IMR-90 (cell line): ENCODE data around the gene DACT2. TPM values are rescaled to one million over a fixed set of nuclear protein-coding genes. Genes with fewer than 3 reads are reported as not detected.

Experiments used
- ATAC-seq: fragments of 200-7000 bp; cut with Tn5 transposase; 2 replicates; pipeline ENCODE4 v1.9.1; 2020; ENCODE audit warnings: low read depth, mild to moderate bottlenecking, moderate library complexity
- BruUV-seq: library from RNA; stranded (reverse); fragments of 400-500 nt; replicated peaks from 2 replicates; lab custom pipeline; 2021; lab: Mats Ljungman, UMichigan
- CTCF ChIA-PET: fragments of 300-600 bp; formaldehyde crosslinking; extraction: SDS; loops from one replicate; lab custom pipeline; 2021; ENCODE audit warnings: antibody characterized with exemption; lab: Yijun Ruan, JAX
- POLR2A ChIA-PET: fragments of 300-600 bp; sonication (Branson Sonifier 250); formaldehyde crosslinking; loops from one replicate; lab custom pipeline; 2022; ENCODE audit warnings: antibody characterized with exemption; ENCODE audit not compliant: unreplicated experiment; lab: Charles Lee
- DNase-seq: peaks from one replicate; pipeline ENCODE4 v3.0.0; 2013
- H2AFZ ChIP-seq: replicated peaks from 2 replicates; pipeline ENCODE3; 2013; ENCODE audit warnings: low read length, mild to moderate bottlenecking; ENCODE audit not compliant: poor library complexity
- H2AK5ac ChIP-seq: 2 replicates; pipeline ENCODE4 v1.6.1; 2013; ENCODE audit warnings: low read depth, low read length, inconsistent platforms
- H2AK9ac ChIP-seq: replicated peaks from 2 replicates; pipeline ENCODE3; 2013; ENCODE audit warnings: mild to moderate bottlenecking, low read depth, low read length, moderate library complexity; ENCODE audit not compliant: poor library complexity
- H2BK120ac ChIP-seq: 2 replicates; pipeline ENCODE4 v1.6.1; 2013; ENCODE audit warnings: low read depth, low read length, inconsistent platforms
- H2BK15ac ChIP-seq: 3 replicates; pipeline ENCODE4 v1.6.1; 2013; ENCODE audit warnings: low read depth, low read length, inconsistent platforms
- H2BK20ac ChIP-seq: 2 replicates; pipeline ENCODE4 v1.6.1; 2013; ENCODE audit warnings: low read depth, mild to moderate bottlenecking, inconsistent platforms, low read length, moderate library complexity
- H2BK5ac ChIP-seq: 2 replicates; pipeline ENCODE4 v1.6.1; 2013; ENCODE audit warnings: mild to moderate bottlenecking, low read depth, low read length, inconsistent platforms; ENCODE audit not compliant: poor library complexity, severe bottlenecking
- H3K14ac ChIP-seq: replicated peaks from 2 replicates; pipeline ENCODE4 v1.6.1; 2013; ENCODE audit warnings: low read depth, low read length, inconsistent platforms
- H3K18ac ChIP-seq: 2 replicates; pipeline ENCODE4 v1.6.1; 2013; ENCODE audit warnings: low read depth, low read length, control low read depth
- H3K23ac ChIP-seq: 2 replicates; pipeline ENCODE4 v1.6.1; 2013; ENCODE audit warnings: low read depth, low read length, inconsistent platforms
- H3K27ac ChIP-seq: 2 replicates; pipeline ENCODE4 v1.5.1; 2013; ENCODE audit warnings: mild to moderate bottlenecking, control low read depth, low read length; ENCODE audit not compliant: insufficient read depth
- H3K27me3 ChIP-seq: 2 replicates; pipeline ENCODE4 v1.6.1; 2013; ENCODE audit warnings: low read length; ENCODE audit not compliant: control insufficient read depth, insufficient read depth
- H3K36me3 ChIP-seq: 2 replicates; pipeline ENCODE4 v1.6.1; 2013; ENCODE audit warnings: low read length, mixed read lengths; ENCODE audit not compliant: control insufficient read depth, insufficient read depth
- H3K4ac ChIP-seq: 2 replicates; pipeline ENCODE4 v1.6.1; 2013; ENCODE audit warnings: low read depth, low read length, inconsistent platforms
- H3K4me1 ChIP-seq: 2 replicates; pipeline ENCODE4 v1.6.1; 2013; ENCODE audit warnings: low read length, mixed read lengths; ENCODE audit not compliant: control insufficient read depth, insufficient read depth
- H3K4me2 ChIP-seq: 2 replicates; pipeline ENCODE4 v1.6.1; 2013; ENCODE audit warnings: low read depth, mild to moderate bottlenecking, control low read depth, low read length, moderate library complexity
- H3K4me3 ChIP-seq: 2 replicates; pipeline ENCODE4 v1.5.1; 2013; ENCODE audit warnings: low read depth, mild to moderate bottlenecking, control low read depth, low read length, moderate library complexity; ENCODE audit not compliant: insufficient read depth
- H3K56ac ChIP-seq: 2 replicates; pipeline ENCODE4 v1.6.1; 2013; ENCODE audit warnings: low read length, inconsistent platforms; ENCODE audit not compliant: insufficient read depth; ENCODE audit errors: extremely low read depth
- H3K79me1 ChIP-seq, 2 experiments: 2 replicates each; pipeline ENCODE4 v1.6.1; 2013; ENCODE audit warnings: low read length in 2 of 2, inconsistent platforms in 1 of 2, low read depth in 1 of 2
- H3K9ac ChIP-seq: 2 replicates; pipeline ENCODE4 v1.6.1; 2013; ENCODE audit warnings: low read depth, low read length, control low read depth
- H3K9me1 ChIP-seq: 2 replicates; pipeline ENCODE4 v1.6.1; 2013; ENCODE audit warnings: low read length, inconsistent platforms; ENCODE audit not compliant: insufficient read depth
- H3K9me3 ChIP-seq: 2 replicates; pipeline ENCODE4 v1.6.1; 2013; ENCODE audit warnings: low read length; ENCODE audit not compliant: control insufficient read depth, insufficient read depth
- H4K20me1 ChIP-seq: 2 replicates; pipeline ENCODE4 v1.6.1; 2013; ENCODE audit warnings: low read length, inconsistent platforms; ENCODE audit not compliant: insufficient read depth
- H4K5ac ChIP-seq: 2 replicates; pipeline ENCODE4 v1.6.1; 2013; ENCODE audit warnings: mild to moderate bottlenecking, low read depth, low read length, control low read depth
- H4K8ac ChIP-seq, 2 experiments: 2 replicates each; pipeline ENCODE4 v1.6.1; 2013; ENCODE audit warnings: low read depth in 2 of 2, low read length in 2 of 2, control low read depth in 1 of 2, inconsistent platforms in 1 of 2
- H4K91ac ChIP-seq: 2 replicates; pipeline ENCODE4 v1.6.1; 2013; ENCODE audit warnings: low read depth, low read length, inconsistent platforms; ENCODE audit not compliant: insufficient read depth
- BHLHE40 ChIP-seq: fragments of 150-350 bp; IDR thresholded peaks from 2 replicates; pipeline ENCODE4 v1.6.1; 2016; ENCODE audit warnings: mild to moderate bottlenecking, low read depth, low read length
- CEBPB ChIP-seq: IDR thresholded peaks from 2 replicates; pipeline ENCODE4 v1.6.1; 2012; ENCODE audit warnings: low read depth, low read length, improper control_type of control experiment
- CHD1 ChIP-seq: IDR thresholded peaks from 2 replicates; pipeline ENCODE4 v1.6.1; 2012; ENCODE audit warnings: low read depth, low read length, improper control_type of control experiment
- FOS ChIP-seq: fragments of 150-350 bp; IDR thresholded peaks from 2 replicates; pipeline ENCODE4 v1.6.1; 2016; ENCODE audit warnings: low read depth, low read length
- MAFK ChIP-seq: IDR thresholded peaks from 2 replicates; pipeline ENCODE4 v1.6.1; 2012; ENCODE audit warnings: low read depth, low read length, improper control_type of control experiment
- MAZ ChIP-seq: IDR thresholded peaks from 2 replicates; pipeline ENCODE4 v1.6.1; 2012; ENCODE audit warnings: low read depth, mild to moderate bottlenecking, low read length, improper control_type of control experiment, moderate library complexity, borderline replicate concordance
- MXI1 ChIP-seq: IDR thresholded peaks from 2 replicates; pipeline ENCODE4 v1.6.1; 2012; ENCODE audit warnings: low read depth, mild to moderate bottlenecking, low read length, moderate library complexity, borderline replicate concordance
- NFE2L2 ChIP-seq: fragments of 150-350 bp; IDR thresholded peaks from 2 replicates; pipeline ENCODE4 v1.6.1; 2016; ENCODE audit warnings: low read depth, mild to moderate bottlenecking, low read length
- POLR2A ChIP-seq: IDR thresholded peaks from 2 replicates; pipeline ENCODE4 v1.6.1; 2012; ENCODE audit warnings: mild to moderate bottlenecking, low read depth, low read length
- RAD21 ChIP-seq: IDR thresholded peaks from 2 replicates; pipeline ENCODE4 v1.6.1; 2012; ENCODE audit warnings: low read length, improper control_type of control experiment
- RCOR1 ChIP-seq: IDR thresholded peaks from 2 replicates; pipeline ENCODE4 v1.6.1; 2012; ENCODE audit warnings: mild to moderate bottlenecking, low read length, improper control_type of control experiment; ENCODE audit not compliant: insufficient replicate concordance
- RFX5 ChIP-seq: IDR thresholded peaks from 2 replicates; pipeline ENCODE4 v1.8.0; 2012; ENCODE audit warnings: low read depth, mild to moderate bottlenecking, low read length, moderate library complexity
- SMC3 ChIP-seq: fragments of 150-350 bp; IDR thresholded peaks from 2 replicates; pipeline ENCODE4 v1.6.1; 2016; ENCODE audit warnings: low read depth, mild to moderate bottlenecking, antibody characterized with exemption, low read length, moderate library complexity
- WGBS, 2 experiments: methylation state at CpG; one replicate each; pipeline versions ENCODE4 v1.1.5 to v1.1.7; 2013; ENCODE audit warnings: missing lambda C conversion rate in 2 of 2; ENCODE audit not compliant: insufficient read length in 1 of 2; ENCODE audit errors: extremely low coverage in 2 of 2; 5-methylcytosine and 5-hydroxymethylcytosine counted together
- dilution Hi-C: fragments of 300-500 bp; cut with HindIII; formaldehyde crosslinking; loops from one replicate; pipeline ENCODE4 v1.14.3; 2018; ENCODE audit warnings: low sequenced_read_pairs; ENCODE audit not compliant: unreplicated experiment
- in situ Hi-C: fragments of 300-500 bp; cut with MboI; formaldehyde crosslinking; loops from 3 replicates; pipeline ENCODE4 v1.14.3; 2019; ENCODE audit warnings: low sequenced_read_pairs, inconsistent platforms, mixed read lengths
- intact Hi-C: fragments of 100-400 bp; cut with micrococcal nuclease; formaldehyde crosslinking; loops from 2 replicates; pipeline ENCODE4 v1.10.0; 2022
- polyA plus RNA-seq, 3 experiments: library from polyadenylated mRNA; depleted of rRNA; stranded (reverse); fragments of >200 nt; gene quantifications; 2 replicates each; pipeline ENCODE4 v1.2.3, GENCODE V29; 2012; ENCODE audit warnings: low replicate concordance in 1 of 3
- total RNA-seq: library from RNA; depleted of rRNA; stranded (reverse); fragments of >200 nt; gene quantifications from 2 replicates; pipeline ENCODE4 v1.2.3, GENCODE V29; 2012
- TF ChIP-seq, protein P1 (sequence below): fragments of 150-350 bp; IDR thresholded peaks from 2 replicates; pipeline ENCODE4 v1.6.1; 2016; ENCODE audit warnings: low read depth, mild to moderate bottlenecking, low read length, moderate library complexity, borderline replicate concordance
- TF ChIP-seq, protein P2 (sequence below): fragments of 150-350 bp; IDR thresholded peaks from 2 replicates; pipeline ENCODE4 v1.6.1; 2017; ENCODE audit warnings: mild to moderate bottlenecking, antibody characterized with exemption, low read length, low read depth
- TF ChIP-seq, protein P3 (sequence below): conservative IDR thresholded peaks from 2 replicates; pipeline ENCODE4 v1.5.1; 2012; ENCODE audit warnings: mild to moderate bottlenecking, low read depth, low read length, improper control_type of control experiment

DACT2 gene
- total and polyA plus RNA-seq, 2 of the 4 experiments (the other 2 are of a cell fraction) = not detected

DNA sequence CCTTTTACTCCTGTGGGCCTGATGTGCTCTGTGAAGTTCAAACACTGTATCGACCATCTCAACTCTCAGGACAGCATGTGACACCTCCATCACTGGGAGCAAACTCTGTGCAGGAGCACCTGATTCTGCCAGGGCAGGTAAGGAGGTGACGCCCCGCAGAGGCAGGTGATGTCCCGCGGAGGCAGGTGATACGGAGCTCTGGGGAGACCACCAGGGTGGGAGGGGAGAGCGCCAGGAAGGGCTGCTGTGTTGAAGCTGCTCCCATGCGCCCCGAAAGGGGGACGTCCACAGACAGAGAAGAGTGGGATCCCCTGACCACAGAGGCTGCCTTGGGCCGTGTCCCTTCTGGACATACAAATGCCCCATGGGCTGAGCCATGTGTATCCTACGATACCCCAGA is 58.3 kb downstream of the DACT2 start:
- ATAC-seq (no peak), DNase-seq (no peak)
- dilution Hi-C loops (no loop called here), in situ Hi-C loops (no loop called here), intact Hi-C loops (no loop called here)
- H3K23ac ChIP-seq = no peak overlapping the region
- H2BK15ac ChIP-seq = no peak overlapping the region
- no peak overlapping the region for H4K5ac ChIP-seq
- no peaks in the 10 kb centered on the region for H3K79me1 ChIP-seq
- H3K4me3 ChIP-seq = no peak overlapping the region
- H2AK9ac ChIP-seq = no peak overlapping the region
- TF ChIP-seq RFX5 (no peak), CEBPB (no peak), NFE2L2 (no peak), FOS (no peak), RCOR1 (no peak), RAD21 (no peak), SMC3 (no peak), POLR2A (no peak), CHD1 (no peak), BHLHE40 (no peak), MAFK (no peak), MXI1 (no peak), MAZ (no peak)
- TF ChIP-seq, protein P1, sequence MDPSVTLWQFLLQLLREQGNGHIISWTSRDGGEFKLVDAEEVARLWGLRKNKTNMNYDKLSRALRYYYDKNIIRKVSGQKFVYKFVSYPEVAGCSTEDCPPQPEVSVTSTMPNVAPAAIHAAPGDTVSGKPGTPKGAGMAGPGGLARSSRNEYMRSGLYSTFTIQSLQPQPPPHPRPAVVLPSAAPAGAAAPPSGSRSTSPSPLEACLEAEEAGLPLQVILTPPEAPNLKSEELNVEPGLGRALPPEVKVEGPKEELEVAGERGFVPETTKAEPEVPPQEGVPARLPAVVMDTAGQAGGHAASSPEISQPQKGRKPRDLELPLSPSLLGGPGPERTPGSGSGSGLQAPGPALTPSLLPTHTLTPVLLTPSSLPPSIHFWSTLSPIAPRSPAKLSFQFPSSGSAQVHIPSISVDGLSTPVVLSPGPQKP = no peak
- TF ChIP-seq, protein P2, sequence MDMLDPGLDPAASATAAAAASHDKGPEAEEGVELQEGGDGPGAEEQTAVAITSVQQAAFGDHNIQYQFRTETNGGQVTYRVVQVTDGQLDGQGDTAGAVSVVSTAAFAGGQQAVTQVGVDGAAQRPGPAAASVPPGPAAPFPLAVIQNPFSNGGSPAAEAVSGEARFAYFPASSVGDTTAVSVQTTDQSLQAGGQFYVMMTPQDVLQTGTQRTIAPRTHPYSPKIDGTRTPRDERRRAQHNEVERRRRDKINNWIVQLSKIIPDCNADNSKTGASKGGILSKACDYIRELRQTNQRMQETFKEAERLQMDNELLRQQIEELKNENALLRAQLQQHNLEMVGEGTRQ = no peak
- TF ChIP-seq, protein P3, sequence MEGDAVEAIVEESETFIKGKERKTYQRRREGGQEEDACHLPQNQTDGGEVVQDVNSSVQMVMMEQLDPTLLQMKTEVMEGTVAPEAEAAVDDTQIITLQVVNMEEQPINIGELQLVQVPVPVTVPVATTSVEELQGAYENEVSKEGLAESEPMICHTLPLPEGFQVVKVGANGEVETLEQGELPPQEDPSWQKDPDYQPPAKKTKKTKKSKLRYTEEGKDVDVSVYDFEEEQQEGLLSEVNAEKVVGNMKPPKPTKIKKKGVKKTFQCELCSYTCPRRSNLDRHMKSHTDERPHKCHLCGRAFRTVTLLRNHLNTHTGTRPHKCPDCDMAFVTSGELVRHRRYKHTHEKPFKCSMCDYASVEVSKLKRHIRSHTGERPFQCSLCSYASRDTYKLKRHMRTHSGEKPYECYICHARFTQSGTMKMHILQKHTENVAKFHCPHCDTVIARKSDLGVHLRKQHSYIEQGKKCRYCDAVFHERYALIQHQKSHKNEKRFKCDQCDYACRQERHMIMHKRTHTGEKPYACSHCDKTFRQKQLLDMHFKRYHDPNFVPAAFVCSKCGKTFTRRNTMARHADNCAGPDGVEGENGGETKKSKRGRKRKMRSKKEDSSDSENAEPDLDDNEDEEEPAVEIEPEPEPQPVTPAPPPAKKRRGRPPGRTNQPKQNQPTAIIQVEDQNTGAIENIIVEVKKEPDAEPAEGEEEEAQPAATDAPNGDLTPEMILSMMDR = no peak
- no peak overlapping the region for H3K56ac ChIP-seq
- H3K14ac ChIP-seq = no peak overlapping the region
- no peak overlapping the region for H4K8ac ChIP-seq
- H3K9ac ChIP-seq = no peak overlapping the region
- ChIA-PET POLR2A (no interaction called here), CTCF (no interaction called here)
- H3K36me3 ChIP-seq = no peaks in the 10 kb centered on the region
- no peaks in the 10 kb centered on the region for H3K27me3 ChIP-seq
- no peak overlapping the region for H3K27ac ChIP-seq
- H3K4me2 ChIP-seq = no peak overlapping the region
- BruUV-seq = no TSS peak
- H3K9me1 ChIP-seq = no peaks in the 10 kb centered on the region
- no peak overlapping the region for H3K4ac ChIP-seq
- H2AFZ ChIP-seq = no peak overlapping the region
- no peaks in the 10 kb centered on the region for H3K4me1 ChIP-seq
- H3K9me3 ChIP-seq = peaks cover 34% of the 10 kb centered on the region
- H4K20me1 ChIP-seq = no peaks in the 10 kb centered on the region
- H2BK120ac ChIP-seq = no peak overlapping the region
- no peak overlapping the region for H3K18ac ChIP-seq
- 57% methylated on average over 2 of the region's 12 CpGs; no CpG with 5 or more reads in 1 of the 2 experiments for WGBS, 2 experiments
- H2BK20ac ChIP-seq = no peak overlapping the region
- no peak overlapping the region for H2AK5ac ChIP-seq
- no peak overlapping the region for H2BK5ac ChIP-seq
- H4K91ac ChIP-seq = no peak overlapping the region
